H9 (cell line): ENCODE results near the gene ETV6. TPM values are rescaled to one million over a fixed set of nuclear protein-coding genes. Genes with fewer than 3 reads are reported as not detected.

Experiments
- DNase-seq: peaks from one replicate; pipeline ENCODE4 v3.0.0-alpha.2; 2017
- H2AFZ ChIP-seq: one replicate; pipeline ENCODE4 v1.6.1; 2013; ENCODE audit warnings: mild to moderate bottlenecking, low read length, control low read depth, moderate library complexity
- H2AK5ac ChIP-seq: 2 replicates; pipeline ENCODE4 v1.6.1; 2013; ENCODE audit warnings: low read length, control low read depth, mixed read lengths; ENCODE audit not compliant: insufficient read length
- H2BK120ac ChIP-seq: one replicate; pipeline ENCODE4 v1.6.1; 2013; ENCODE audit warnings: low read depth, mild to moderate bottlenecking, low read length, control low read depth, inconsistent platforms; ENCODE audit not compliant: poor library complexity, severe bottlenecking
- H2BK12ac ChIP-seq: 2 replicates; pipeline ENCODE4 v1.6.1; 2013; ENCODE audit warnings: low read length, control low read depth, mixed read lengths, low read depth; ENCODE audit not compliant: insufficient read length
- H2BK15ac ChIP-seq: 2 replicates; pipeline ENCODE4 v1.6.1; 2013; ENCODE audit warnings: low read depth, low read length, control low read depth
- H2BK20ac ChIP-seq: one replicate; pipeline ENCODE4 v1.6.1; 2013; ENCODE audit warnings: low read depth, mild to moderate bottlenecking, low read length, control low read depth, inconsistent platforms; ENCODE audit not compliant: poor library complexity, severe bottlenecking
- H2BK5ac ChIP-seq: 2 replicates; pipeline ENCODE4 v1.6.1; 2013; ENCODE audit warnings: low read length, control low read depth, mixed read lengths; ENCODE audit not compliant: insufficient read length
- H3K14ac ChIP-seq: 2 replicates; pipeline ENCODE4 v1.6.1; 2013; ENCODE audit warnings: low read length, control low read depth; ENCODE audit not compliant: insufficient read depth
- H3K18ac ChIP-seq: 2 replicates; pipeline ENCODE4 v1.6.1; 2013; ENCODE audit warnings: low read depth, mild to moderate bottlenecking, mixed read lengths, low read length, control low read depth; ENCODE audit not compliant: insufficient read length
- H3K23ac ChIP-seq: 2 replicates; pipeline ENCODE4 v1.6.1; 2013; ENCODE audit warnings: low read length, control low read depth, mixed read lengths, low read depth; ENCODE audit not compliant: insufficient read length
- H3K23me2 ChIP-seq: 2 replicates; pipeline ENCODE4 v1.6.1; 2013; ENCODE audit warnings: low read depth, mild to moderate bottlenecking, mixed read lengths, low read length, control low read depth; ENCODE audit not compliant: insufficient read length, poor library complexity, severe bottlenecking
- H3K27ac ChIP-seq: 2 replicates; pipeline ENCODE4 v1.5.1; 2013; ENCODE audit warnings: low read length, control low read depth, mixed read lengths, low read depth; ENCODE audit not compliant: insufficient read length
- H3K27me3 ChIP-seq: 2 replicates; pipeline ENCODE4 v1.6.1; 2013; ENCODE audit warnings: low read length, control low read depth, inconsistent platforms; ENCODE audit not compliant: insufficient read depth
- H3K4ac ChIP-seq: 2 replicates; pipeline ENCODE4 v1.6.1; 2013; ENCODE audit warnings: low read depth, mild to moderate bottlenecking, control low read depth, inconsistent platforms, low read length, moderate library complexity
- H3K4me1 ChIP-seq: 2 replicates; pipeline ENCODE4 v1.6.1; 2013; ENCODE audit warnings: low read length, control low read depth, inconsistent platforms; ENCODE audit not compliant: insufficient read depth
- H3K4me2 ChIP-seq: 2 replicates; pipeline ENCODE4 v1.6.1; 2013; ENCODE audit warnings: low read length, control low read depth, mixed read lengths; ENCODE audit not compliant: insufficient read length, insufficient read depth
- H3K56ac ChIP-seq: 2 replicates; pipeline ENCODE4 v1.6.1; 2013; ENCODE audit warnings: low read depth, mild to moderate bottlenecking, mixed read lengths, low read length, control low read depth; ENCODE audit not compliant: insufficient read length
- H3K79me1 ChIP-seq: 2 replicates; pipeline ENCODE4 v1.6.1; 2013; ENCODE audit warnings: low read depth, mild to moderate bottlenecking, moderate library complexity, low read length, control low read depth, inconsistent platforms; ENCODE audit not compliant: insufficient read depth, poor library complexity, severe bottlenecking
- H3K79me2 ChIP-seq: 2 replicates; pipeline ENCODE4 v1.6.1; 2013; ENCODE audit warnings: low read length, control low read depth, inconsistent platforms; ENCODE audit not compliant: insufficient read depth
- H3K9ac ChIP-seq: 2 replicates; pipeline ENCODE4 v1.6.1; 2013; ENCODE audit warnings: low read length, control low read depth, mixed read lengths; ENCODE audit not compliant: insufficient read length; ENCODE audit errors: extremely low read depth
- H3K9me3 ChIP-seq: one replicate; pipeline ENCODE4 v1.6.1; 2013; ENCODE audit warnings: low read depth, low read length, inconsistent platforms; ENCODE audit not compliant: control insufficient read depth
- H3T11ph ChIP-seq: one replicate; pipeline ENCODE4 v1.6.1; 2013; ENCODE audit warnings: mild to moderate bottlenecking, low read length, control low read depth, inconsistent platforms
- H4K20me1 ChIP-seq: one replicate; pipeline ENCODE4 v1.6.1; 2013; ENCODE audit not compliant: control insufficient read depth, insufficient read length, insufficient read depth
- H4K5ac ChIP-seq: 2 replicates; pipeline ENCODE4 v1.6.1; 2013; ENCODE audit warnings: low read depth, mild to moderate bottlenecking, mixed read lengths, low read length, control low read depth; ENCODE audit not compliant: insufficient read length
- H4K8ac ChIP-seq: replicated peaks from 2 replicates; pipeline ENCODE4 v1.6.1; 2013; ENCODE audit warnings: low read length, control low read depth, mixed read lengths, low read depth; ENCODE audit not compliant: insufficient read length
- H4K91ac ChIP-seq: 2 replicates; pipeline ENCODE4 v1.6.1; 2013; ENCODE audit warnings: low read depth, mild to moderate bottlenecking, moderate library complexity, mixed read lengths, low read length, control low read depth; ENCODE audit not compliant: insufficient read length
- H3K27ac Mint-ChIP-seq, 3 experiments: 2 replicates in 2 of 3; 3 replicates in 1 of 3; pipeline ENCODE4 v1.8.0; 2020 to 2021; ENCODE audit warnings: mixed read lengths in 3 of 3, mild to moderate bottlenecking in 1 of 3, moderate library complexity in 1 of 3
- H3K27me3 Mint-ChIP-seq: 2 replicates; pipeline ENCODE4 v1.8.0; 2021; ENCODE audit warnings: low read depth, mild to moderate bottlenecking, moderate library complexity, mixed read lengths
- H3K36me3 Mint-ChIP-seq, 3 experiments: 2 replicates in 2 of 3; 3 replicates in 1 of 3; pipeline ENCODE4 v1.8.0; 2020 to 2021; ENCODE audit warnings: low read depth in 3 of 3, mixed read lengths in 3 of 3; ENCODE audit not compliant: insufficient read depth in 1 of 3
- H3K4me1 Mint-ChIP-seq, 2 experiments: 2 replicates each; pipeline ENCODE4 v1.8.0; 2020; ENCODE audit warnings: mixed read lengths in 2 of 2
- H3K4me3 Mint-ChIP-seq, 2 experiments: 2 replicates in 1 of 2; 3 replicates in 1 of 2; pipeline ENCODE4 v1.8.0; 2020 to 2021; ENCODE audit warnings: mild to moderate bottlenecking in 2 of 2, mixed read lengths in 2 of 2, moderate library complexity in 1 of 2
- H3K9me3 Mint-ChIP-seq, 2 experiments: 2 replicates in 1 of 2; 3 replicates in 1 of 2; pipeline ENCODE4 v1.8.0; 2020; ENCODE audit warnings: mild to moderate bottlenecking in 2 of 2, mixed read lengths in 2 of 2, moderate library complexity in 1 of 2
- WGBS: extraction: QIAGEN DNeasy Blood & Tissue Kit; methylation state at CpG from one replicate; pipeline ENCODE4 v1.1.7; 2013; ENCODE audit warnings: missing lambda C conversion rate, low lambda C conversion rate, mixed read lengths; ENCODE audit not compliant: insufficient read length; ENCODE audit errors: extremely low coverage; 5-methylcytosine and 5-hydroxymethylcytosine counted together
- total RNA-seq: library from RNA; stranded (reverse); gene quantifications from 2 replicates; pipeline ENCODE4 v1.2.1, GENCODE V29; 2021
- TF ChIP-seq, protein P1 (sequence below): fragments of 200-600 bp; sonication (generic); conservative IDR thresholded peaks from 3 replicates; pipeline ENCODE4 v1.8.0; 2021; ENCODE audit warnings: antibody characterized with exemption, mild to moderate bottlenecking

Gene ETV6
- total RNA-seq, 1 experiment from 2014 or later = 28.7 TPM

DNA sequence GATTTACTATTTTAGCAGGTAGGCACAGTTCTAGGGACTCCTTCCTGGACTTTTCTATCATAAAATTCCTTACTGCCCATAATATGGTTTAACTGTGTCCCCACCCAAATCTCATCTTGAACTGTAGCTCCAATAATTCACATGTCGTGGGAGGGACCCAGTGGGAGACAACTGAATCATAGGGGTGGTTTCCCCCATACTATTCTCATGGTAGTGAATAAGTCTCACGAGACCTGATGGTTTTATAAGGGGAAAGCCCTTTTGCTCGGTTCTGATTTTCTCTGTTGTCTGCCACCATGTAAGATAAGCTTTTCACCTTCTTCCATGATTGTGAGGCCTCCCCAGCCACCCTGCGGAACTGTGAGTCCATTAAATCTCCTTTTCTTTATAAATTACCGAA lies 10.0 kb upstream of the ETV6 start:
- H3K4me2 ChIP-seq = no peak overlapping the region
- H2BK5ac ChIP-seq = no peak overlapping the region
- DNase-seq = no peak
- no peak overlapping the region for H2BK12ac ChIP-seq
- Mint-ChIP-seq H3K4me3 (no peak overlapping the region), H3K27ac (no peak overlapping the region), H3K4me1 (peaks cover 7 to 11% of the 10 kb centered on the region in 2 experiments), H3K36me3 (peaks cover 8 to 28% (median 22%) of the 10 kb centered on the region in 3 experiments), H3K9me3 (peaks cover 27 to 34% of the 10 kb centered on the region in 2 experiments), H3K27me3 (no peaks in the 10 kb centered on the region)
- H2BK20ac ChIP-seq = no peak overlapping the region
- H2BK15ac ChIP-seq = no peak overlapping the region
- H2AK5ac ChIP-seq = no peak overlapping the region
- no peaks in the 10 kb centered on the region for H4K20me1 ChIP-seq
- peaks cover 17% of the 10 kb centered on the region for H3K9me3 ChIP-seq
- H3K79me2 ChIP-seq = no peaks in the 10 kb centered on the region
- no peak overlapping the region for H2AFZ ChIP-seq
- no peak overlapping the region for H3K23ac ChIP-seq
- H3K79me1 ChIP-seq = no peaks in the 10 kb centered on the region
- no peak overlapping the region for H3K27ac ChIP-seq
- H3K4ac ChIP-seq = no peak overlapping the region
- H3K9ac ChIP-seq = no peak overlapping the region
- no peak overlapping the region for H2BK120ac ChIP-seq
- no peaks in the 10 kb centered on the region; the same call in 1 of the 2 replicates for H3K4me1 ChIP-seq
- no peaks in the 10 kb centered on the region for H3K27me3 ChIP-seq
- no peak overlapping the region for H4K5ac ChIP-seq
- H4K91ac ChIP-seq = no peak overlapping the region
- no peak overlapping the region for H4K8ac ChIP-seq
- no peaks in the 10 kb centered on the region for H3K23me2 ChIP-seq
- H3K56ac ChIP-seq = no peak overlapping the region
- no peak overlapping the region for H3K18ac ChIP-seq
- TF ChIP-seq, protein P1, sequence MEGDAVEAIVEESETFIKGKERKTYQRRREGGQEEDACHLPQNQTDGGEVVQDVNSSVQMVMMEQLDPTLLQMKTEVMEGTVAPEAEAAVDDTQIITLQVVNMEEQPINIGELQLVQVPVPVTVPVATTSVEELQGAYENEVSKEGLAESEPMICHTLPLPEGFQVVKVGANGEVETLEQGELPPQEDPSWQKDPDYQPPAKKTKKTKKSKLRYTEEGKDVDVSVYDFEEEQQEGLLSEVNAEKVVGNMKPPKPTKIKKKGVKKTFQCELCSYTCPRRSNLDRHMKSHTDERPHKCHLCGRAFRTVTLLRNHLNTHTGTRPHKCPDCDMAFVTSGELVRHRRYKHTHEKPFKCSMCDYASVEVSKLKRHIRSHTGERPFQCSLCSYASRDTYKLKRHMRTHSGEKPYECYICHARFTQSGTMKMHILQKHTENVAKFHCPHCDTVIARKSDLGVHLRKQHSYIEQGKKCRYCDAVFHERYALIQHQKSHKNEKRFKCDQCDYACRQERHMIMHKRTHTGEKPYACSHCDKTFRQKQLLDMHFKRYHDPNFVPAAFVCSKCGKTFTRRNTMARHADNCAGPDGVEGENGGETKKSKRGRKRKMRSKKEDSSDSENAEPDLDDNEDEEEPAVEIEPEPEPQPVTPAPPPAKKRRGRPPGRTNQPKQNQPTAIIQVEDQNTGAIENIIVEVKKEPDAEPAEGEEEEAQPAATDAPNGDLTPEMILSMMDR = no peak
- H3T11ph ChIP-seq = no peak overlapping the region
- no peak overlapping the region for H3K14ac ChIP-seq
- no CpG with 5 or more reads among the region's 5 CpGs for WGBS
